Omental fat pad (tissue), 4 donors: Measurements from ENCODE around the gene VEGFB. TPM values are rescaled to one million over a fixed set of nuclear protein-coding genes. Genes with fewer than 3 reads are reported as not detected.

ENCODE experiments used
- ATAC-seq: fragments of 150-250 bp; one replicate; pipeline ENCODE4 v1.9.1; 2016; ENCODE audit warnings: mild to moderate bottlenecking, moderate library complexity; ENCODE audit not compliant: low FRiP score
- DNase-seq: peaks from one replicate; pipeline ENCODE4 v3.0.0-alpha.2; 2019; ENCODE audit warnings: low spot score
- CTCF ChIP-seq, 3 donors: fragments of 450-650 bp; IDR thresholded peaks; one replicate each; pipeline ENCODE4 v1.5.1; 2016 to 2017; ENCODE audit warnings: antibody characterized with exemption in 3 of 3, mild to moderate bottlenecking in 3 of 3, moderate library complexity in 2 of 3
- total RNA-seq, 4 donors: library from RNA; depleted of rRNA; stranded (reverse); fragments of >200 nt; gene quantifications; one replicate each; pipeline ENCODE4 v1.1.0, GENCODE V29; 2016

VEGFB gene
- total RNA-seq, 4 donors from 2014 or later, result 89.2 to 172 (median 149) TPM

DNA sequence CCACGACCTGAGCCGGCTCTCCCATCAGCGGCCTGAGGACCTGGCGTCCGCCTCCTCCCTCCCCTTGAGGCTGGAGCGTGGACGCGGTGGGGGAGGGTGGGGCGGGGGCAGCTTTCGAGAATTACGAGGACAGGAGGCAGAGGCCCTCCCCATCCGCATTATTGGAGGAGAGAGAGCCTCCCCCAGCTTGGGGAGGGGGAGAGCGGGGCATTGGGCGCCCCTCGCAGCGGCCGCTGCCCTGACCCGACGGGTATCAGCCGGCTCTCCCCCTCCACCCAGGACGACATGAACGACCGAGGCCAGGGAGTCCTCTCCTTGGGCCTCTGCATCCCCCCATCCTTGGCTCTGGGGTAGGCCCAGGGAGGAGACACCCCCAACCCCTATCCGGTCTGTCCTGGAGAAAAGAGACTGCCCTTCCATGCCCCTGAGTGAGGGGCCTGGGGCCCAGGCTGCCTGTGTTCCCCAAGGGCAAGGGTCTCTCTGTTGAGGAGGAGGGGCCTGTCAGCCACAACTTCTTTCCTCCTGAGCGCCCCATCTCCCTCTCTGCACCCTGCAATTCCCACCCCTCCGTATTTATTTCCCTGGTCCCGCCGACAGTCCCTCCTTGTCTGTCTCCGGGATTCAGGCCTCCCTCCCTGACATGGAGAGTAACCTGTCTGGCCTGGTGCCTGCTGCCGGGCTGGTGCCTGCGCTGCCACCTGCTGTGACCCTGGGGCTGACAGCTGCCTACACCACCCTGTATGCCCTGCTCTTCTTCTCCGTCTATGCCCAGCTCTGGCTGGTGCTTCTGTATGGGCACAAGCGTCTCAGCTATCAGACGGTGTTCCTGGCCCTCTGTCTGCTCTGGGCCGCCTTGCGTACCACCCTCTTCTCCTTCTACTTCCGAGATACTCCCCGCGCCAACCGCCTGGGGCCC, 51.8 kb downstream of the VEGFB start:
- ATAC-seq (peak; percentile 0), DNase-seq (no peak)

GRCh38 chr11:64286801-64287159, 52.4 kb downstream of the VEGFB start:
- ATAC-seq (no peak), DNase-seq (no peak)
- no peak for TF ChIP-seq CTCF (IDR thresholded peaks at IDR 0.05)

More for the DNA sequence above, 51.8 kb downstream of the VEGFB start:
- no peak for TF ChIP-seq CTCF (IDR thresholded peaks at IDR 0.05)

- no peak for DNase-seq
- ATAC-seq, result no peak
- no peak for TF ChIP-seq CTCF (IDR thresholded peaks at IDR 0.05)
Observed at GRCh38 chr11:64287676-64288352, 53.4 kb downstream of the VEGFB start.

- no peak for DNase-seq
- TF ChIP-seq CTCF (IDR thresholded peaks at IDR 0.05), result no peak
Observed at GRCh38 chr11:64288353-64288750, 54.0 kb downstream of the VEGFB start.

More at GRCh38 chr11:64288353-64288750, 54.0 kb downstream of the VEGFB start:
- no peak for ATAC-seq

Other genes with a start within 250 kb of the VEGFB start
- gene OTUB1, start 248.1 kb upstream of the VEGFB start, total RNA-seq, result 10 to 100 TPM; 44.4 to 59.2 (median 52.5) TPM
- gene FLRT1, start 198.7 kb upstream of the VEGFB start, total RNA-seq, result not detected
- gene MACROD1, start 68.5 kb upstream of the VEGFB start, total RNA-seq, result 10 to 100 TPM; 13.8 to 40.9 (median 26.2) TPM
- 100 to 1,000 TPM in 2 of 4 donors, 10 to 100 TPM in 2; 73.0 to 174 (median 135) TPM for gene STIP1, start 48.4 kb upstream of the VEGFB start, total RNA-seq
- 100 to 1,000 TPM in 1 of 4 donors, 10 to 100 TPM in 3; 35.0 to 101 (median 45.6) TPM for gene FERMT3, start 27.9 kb upstream of the VEGFB start, total RNA-seq
- gene TRPT1, start 8.4 kb upstream of the VEGFB start, total RNA-seq, result 10 to 100 TPM; 26.3 to 56.6 (median 37.3) TPM
- gene NUDT22, start 8.3 kb upstream of the VEGFB start, total RNA-seq, result 10 to 100 TPM; 22.8 to 47.8 (median 38.0) TPM
- 10 to 100 TPM; 19.2 to 25.8 (median 21.6) TPM for gene DNAJC4, start 4.0 kb upstream of the VEGFB start, total RNA-seq
- 10 to 100 TPM; 41.8 to 78.5 (median 49.5) TPM for gene FKBP2, start 6.5 kb downstream of the VEGFB start, total RNA-seq
- 100 to 1,000 TPM in 1 of 4 donors, 10 to 100 TPM in 3; 95.0 to 140 (median 97.9) TPM for gene PPP1R14B, start 12.4 kb downstream of the VEGFB start, total RNA-seq
- gene PLCB3, start 16.9 kb downstream of the VEGFB start, total RNA-seq, result 10 to 100 TPM; 14.7 to 26.5 (median 19.7) TPM
- gene BAD, start 50.1 kb downstream of the VEGFB start, total RNA-seq, result 10 to 100 TPM; 47.9 to 89.7 (median 78.8) TPM
- 10 to 100 TPM in 3 of 4 donors, 1 to 10 TPM in 1; 8.2 to 20.6 (median 12.7) TPM for gene GPR137, start 51.3 kb downstream of the VEGFB start, total RNA-seq
- gene KCNK4, start 56.7 kb downstream of the VEGFB start, total RNA-seq, result not detected
- not detected for gene CATSPERZ, start 65.8 kb downstream of the VEGFB start, total RNA-seq
- 10 to 100 TPM; 32.1 to 50.8 (median 44.6) TPM for gene ESRRA, start 70.9 kb downstream of the VEGFB start, total RNA-seq
- gene TRMT112, start 83.0 kb downstream of the VEGFB start, total RNA-seq, result 100 to 1,000 TPM; 180 to 263 (median 215) TPM
- gene PRDX5, start 83.5 kb downstream of the VEGFB start, total RNA-seq, result 100 to 1,000 TPM; 174 to 263 (median 238) TPM
- gene CCDC88B, start 105.6 kb downstream of the VEGFB start, total RNA-seq, result 10 to 100 TPM in 2 of 4 donors, 1 to 10 TPM in 2; 6.2 to 24.1 (median 10.3) TPM
- gene RPS6KA4, start 124.6 kb downstream of the VEGFB start, total RNA-seq, result 10 to 100 TPM; 15.7 to 64.2 (median 28.1) TPM